HUES64 (cell line): Measurements from ENCODE around the gene NTNG1. TPM values are rescaled to one million over a fixed set of nuclear protein-coding genes. Genes with fewer than 3 reads are reported as not detected.
"Not testable (repeated sequence)": the region's sequence is repeated elsewhere in the genome, so short reads cannot be mapped to it uniquely, and the experiment has no call there.

ENCODE experiments used
- H3K27ac ChIP-seq: 2 replicates; pipeline ENCODE4 v1.7.0; 2013; ENCODE audit warnings: low read depth, low read length, inconsistent platforms
- H3K27me3 ChIP-seq: 2 replicates; pipeline ENCODE4 v1.6.1; 2013; ENCODE audit warnings: mild to moderate bottlenecking, low read length; ENCODE audit not compliant: insufficient read depth
- H3K36me3 ChIP-seq: 2 replicates; pipeline ENCODE4 v1.6.1; 2013; ENCODE audit warnings: mild to moderate bottlenecking, low read length; ENCODE audit not compliant: insufficient read depth
- H3K4me1 ChIP-seq: 2 replicates; pipeline ENCODE4 v1.6.1; 2013; ENCODE audit warnings: mild to moderate bottlenecking, low read length, moderate library complexity; ENCODE audit not compliant: insufficient read depth
- H3K4me3 ChIP-seq: 2 replicates; pipeline ENCODE4 v1.5.1; 2013; ENCODE audit warnings: mild to moderate bottlenecking, low read length, moderate library complexity
- H3K9ac ChIP-seq: 2 replicates; pipeline ENCODE4 v1.6.1; 2013; ENCODE audit warnings: mild to moderate bottlenecking, low read depth, low read length
- H3K9me3 ChIP-seq: 2 replicates; pipeline ENCODE4 v1.6.1; 2013; ENCODE audit warnings: low read depth, low read length; ENCODE audit not compliant: insufficient read depth
- WGBS: fragments of 150-250, 120-280 bp; methylation state at CpG from one replicate; pipeline ENCODE4 v1.1.7; 2013; ENCODE audit warnings: missing lambda C conversion rate; 5-methylcytosine and 5-hydroxymethylcytosine counted together
- polyA plus RNA-seq, 2 experiments: library from polyadenylated mRNA; stranded (reverse); fragments of 50-300 nt; gene quantifications; one replicate each; pipeline ENCODE4 v1.2.3, GENCODE V29; 2013

Gene NTNG1
- polyA plus RNA-seq (2013, experiment 1 of 2): 0.55 TPM
- polyA plus RNA-seq (2013, experiment 2 of 2): 0.89 TPM

DNA sequence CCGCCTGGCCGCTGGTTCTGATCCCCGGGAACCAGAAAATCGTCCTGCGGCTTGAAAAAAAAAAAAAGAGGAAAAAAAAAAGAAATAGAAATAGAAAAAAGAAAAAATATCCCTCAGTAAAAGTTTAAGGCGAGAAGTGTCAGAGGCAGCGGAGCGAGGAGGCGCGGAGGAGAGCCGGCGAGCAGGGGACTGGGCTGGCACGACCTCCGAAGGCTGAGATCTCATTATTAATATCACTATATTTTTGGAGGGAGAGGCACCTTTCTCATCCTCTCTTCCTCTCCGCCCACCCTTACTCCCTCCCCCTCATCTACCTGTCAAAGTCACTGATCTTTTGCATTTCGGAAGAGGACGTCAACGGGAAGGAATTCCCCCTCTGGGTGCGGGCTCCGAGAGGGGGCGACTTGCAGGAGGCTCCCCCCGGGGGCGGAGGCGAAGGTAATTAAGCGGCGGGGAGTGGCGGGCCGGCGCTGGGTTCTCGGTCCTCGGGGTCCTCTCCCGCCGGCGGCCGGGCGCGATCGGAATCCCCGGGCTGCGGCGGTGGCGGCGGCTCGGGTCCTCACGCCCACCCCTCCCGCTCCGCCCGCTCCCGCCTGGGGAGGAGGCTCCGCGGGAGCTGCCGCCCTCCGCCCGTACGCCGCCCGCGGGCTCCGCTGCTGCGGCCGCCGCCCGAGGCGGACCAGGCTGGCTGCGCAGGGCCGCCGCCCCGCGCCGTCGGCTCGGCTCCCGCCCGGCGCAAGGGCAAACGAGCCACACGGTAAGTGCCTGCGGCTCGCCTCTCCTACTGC is at the start of gene NTNG1:
TSS of gene NTNG1 (plus strand) at position 337 of the 788 bp plus-strand sequence.
- Histone ChIP-seq H3K9ac (peak within 1 kb of the TSS; percentile 28; the same call in 1 of the 2 replicates), H3K27me3 (peaks cover 27% of the 10 kb centered on the region), H3K4me3 (peak within 1 kb of the TSS; percentile 85), H3K27ac (peak within 1 kb of the TSS; percentile 67; the same call in 1 of the 2 replicates), H3K4me1 (peaks cover 30% of the 10 kb centered on the region), H3K36me3 (no peaks in the 10 kb centered on the region), H3K9me3 (no peaks in the 10 kb centered on the region)
- under 1% methylated on average over 70 of the region's 79 CpGs for WGBS

- H3K9me3 ChIP-seq: no peaks in the 10 kb centered on the region
- H3K27me3 ChIP-seq: no peaks in the 10 kb centered on the region
- no peak overlapping the region for H3K9ac ChIP-seq
- H3K4me1 ChIP-seq: no peaks in the 10 kb centered on the region
- H3K36me3 ChIP-seq: no peaks in the 10 kb centered on the region
- H3K4me3 ChIP-seq: no peak overlapping the region
- H3K27ac ChIP-seq: no peak overlapping the region
- WGBS: 100% methylated on average over 1 of the region's 1 CpG
Observed at GRCh38 chr1:107091418-107091817, 49.4 kb upstream of the NTNG1 start.

GRCh38 chr1:107093395-107093794 is 47.4 kb upstream of the NTNG1 start:
- H3K27me3 ChIP-seq, H3K9ac ChIP-seq, H3K27ac ChIP-seq, H3K9me3 ChIP-seq, H3K36me3 ChIP-seq, H3K4me3 ChIP-seq, H3K4me1 ChIP-seq: not testable (repeated sequence)
- 100% methylated on average over 1 of the region's 1 CpG for WGBS

DNA sequence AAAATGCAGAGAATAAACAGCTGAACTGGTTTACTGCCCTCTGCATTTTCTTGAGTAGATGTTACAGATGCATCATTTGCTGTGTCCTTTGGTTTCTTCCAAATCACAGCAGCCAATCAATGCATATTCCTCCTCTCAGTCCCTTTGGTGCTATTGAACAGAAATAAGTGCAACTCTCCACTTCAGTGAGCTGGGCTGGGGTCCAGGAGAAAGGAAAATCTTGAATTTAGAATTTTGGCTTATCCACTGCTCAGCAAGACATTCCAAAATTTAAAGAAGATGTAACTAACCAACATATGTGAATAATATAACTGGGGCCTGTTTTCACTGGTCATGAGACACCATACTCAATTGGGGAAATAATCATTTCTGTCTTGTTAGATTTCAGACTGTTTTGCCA is 45.2 kb upstream of the NTNG1 start:
- H3K27ac ChIP-seq: no peak overlapping the region
- H3K9ac ChIP-seq: no peak overlapping the region
- no peak overlapping the region for H3K4me3 ChIP-seq

DNA sequence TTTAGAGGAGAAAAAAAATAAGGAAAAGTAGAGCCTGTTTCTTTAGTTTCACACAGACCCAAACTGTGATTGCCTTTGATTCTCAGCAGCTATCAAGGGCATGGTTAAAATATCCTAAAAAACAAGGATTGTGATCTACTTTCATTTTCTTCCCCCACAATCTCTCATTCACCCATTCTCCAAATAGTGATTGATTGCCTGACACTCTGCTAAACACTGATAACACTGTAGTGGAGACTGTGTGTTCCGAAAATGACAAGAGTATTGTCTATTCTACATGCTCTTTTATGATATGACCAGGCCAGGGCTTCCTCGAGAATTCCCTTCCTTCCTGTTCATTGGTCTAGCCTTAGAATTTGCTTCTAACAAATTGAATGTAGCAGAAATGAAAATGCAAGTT is 44.1 kb upstream of the NTNG1 start:
- Histone ChIP-seq H3K4me3 (no peak overlapping the region), H3K27me3 (no peaks in the 10 kb centered on the region), H3K27ac (no peak overlapping the region), H3K9ac (no peak overlapping the region), H3K9me3 (no peaks in the 10 kb centered on the region), H3K36me3 (no peaks in the 10 kb centered on the region), H3K4me1 (no peaks in the 10 kb centered on the region)
- 94% methylated on average over 2 of the region's 2 CpGs for WGBS

More for the DNA sequence above, 45.2 kb upstream of the NTNG1 start:
- Histone ChIP-seq H3K9me3 (no peaks in the 10 kb centered on the region), H3K36me3 (no peaks in the 10 kb centered on the region), H3K4me1 (no peaks in the 10 kb centered on the region), H3K27me3 (no peaks in the 10 kb centered on the region)

DNA sequence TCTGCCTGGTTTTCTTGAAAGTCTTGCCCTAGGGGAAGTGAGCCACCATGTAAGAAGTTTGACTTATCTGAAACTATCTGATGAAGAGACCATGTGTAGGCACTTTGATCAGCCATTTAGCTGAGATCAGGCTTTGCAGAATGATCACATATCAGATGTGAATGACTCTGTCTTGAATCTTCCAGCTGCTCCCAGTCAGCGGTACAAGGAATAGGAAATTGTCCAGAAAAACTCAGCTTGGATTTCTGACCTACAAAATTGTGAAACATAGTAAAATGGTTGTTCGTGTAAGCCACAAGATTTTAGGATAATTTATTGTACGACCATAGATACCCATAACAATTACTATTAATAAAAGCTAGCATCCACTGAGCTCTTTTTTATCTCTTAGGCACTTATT is 41.9 kb upstream of the NTNG1 start:
- no peak overlapping the region for H3K4me3 ChIP-seq
- no peaks in the 10 kb centered on the region for H3K36me3 ChIP-seq
- no peak overlapping the region for H3K27ac ChIP-seq
- no peaks in the 10 kb centered on the region for H3K27me3 ChIP-seq
- WGBS: 96% methylated on average over 3 of the region's 3 CpGs
- no peaks in the 10 kb centered on the region for H3K9me3 ChIP-seq
- H3K4me1 ChIP-seq: no peaks in the 10 kb centered on the region
- no peak overlapping the region for H3K9ac ChIP-seq

DNA sequence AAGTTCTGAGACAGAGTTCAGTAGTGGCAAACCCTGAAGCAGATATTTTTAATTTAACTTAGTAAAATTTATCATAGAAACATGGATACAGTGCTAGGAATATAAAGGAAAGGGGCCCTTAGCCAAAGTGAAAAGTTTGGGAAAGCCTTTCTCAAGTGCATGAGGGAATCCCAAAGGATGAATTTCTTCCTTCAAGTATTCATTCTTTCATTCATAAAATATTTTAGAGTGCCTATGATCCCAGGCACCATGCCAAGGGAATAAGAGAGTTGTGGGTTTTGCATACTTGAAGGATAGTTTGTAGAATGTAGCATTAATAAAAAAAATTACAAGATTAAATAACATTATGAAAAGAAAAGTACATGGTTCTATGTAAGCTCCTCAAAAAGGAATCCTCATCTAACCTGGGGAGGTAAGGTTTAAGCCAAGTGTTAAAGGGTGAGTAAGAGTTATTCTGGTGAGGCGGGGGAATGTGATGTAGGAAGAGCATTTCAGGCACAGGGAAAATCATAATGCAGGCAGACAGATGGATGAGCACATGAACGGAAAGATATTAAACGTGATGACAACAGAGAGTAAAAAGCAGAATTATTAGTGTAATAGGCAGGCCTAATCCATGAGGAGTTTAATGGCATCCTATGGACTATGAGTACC is 40.4 kb upstream of the NTNG1 start:
- no peaks in the 10 kb centered on the region for H3K27me3 ChIP-seq
- no peak overlapping the region for H3K4me3 ChIP-seq
- H3K27ac ChIP-seq: no peak overlapping the region
- no peaks in the 10 kb centered on the region for H3K4me1 ChIP-seq
- WGBS: 95% methylated on average over 3 of the region's 3 CpGs
- no peaks in the 10 kb centered on the region for H3K9me3 ChIP-seq
- H3K9ac ChIP-seq: no peak overlapping the region
- no peaks in the 10 kb centered on the region for H3K36me3 ChIP-seq

GRCh38 chr1:107105914-107106313 is 34.9 kb upstream of the NTNG1 start:
- 90% methylated on average over 3 of the region's 3 CpGs for WGBS
- peaks cover 11% of the 10 kb centered on the region for H3K4me1 ChIP-seq
- no peaks in the 10 kb centered on the region for H3K9me3 ChIP-seq
- no peak overlapping the region for H3K4me3 ChIP-seq
- H3K27ac ChIP-seq: no peak overlapping the region
- H3K36me3 ChIP-seq: no peaks in the 10 kb centered on the region
- H3K9ac ChIP-seq: no peak overlapping the region
- H3K27me3 ChIP-seq: no peaks in the 10 kb centered on the region

- no peak overlapping the region for H3K4me3 ChIP-seq
- H3K27me3 ChIP-seq: no peaks in the 10 kb centered on the region
- H3K9me3 ChIP-seq: no peaks in the 10 kb centered on the region
- H3K27ac ChIP-seq: no peak overlapping the region
- H3K9ac ChIP-seq: no peak overlapping the region
- WGBS: 91% methylated on average over 4 of the region's 4 CpGs
- H3K4me1 ChIP-seq: peaks cover 11% of the 10 kb centered on the region
- no peaks in the 10 kb centered on the region for H3K36me3 ChIP-seq
Observed at GRCh38 chr1:107110326-107110725, 30.5 kb upstream of the NTNG1 start.

DNA sequence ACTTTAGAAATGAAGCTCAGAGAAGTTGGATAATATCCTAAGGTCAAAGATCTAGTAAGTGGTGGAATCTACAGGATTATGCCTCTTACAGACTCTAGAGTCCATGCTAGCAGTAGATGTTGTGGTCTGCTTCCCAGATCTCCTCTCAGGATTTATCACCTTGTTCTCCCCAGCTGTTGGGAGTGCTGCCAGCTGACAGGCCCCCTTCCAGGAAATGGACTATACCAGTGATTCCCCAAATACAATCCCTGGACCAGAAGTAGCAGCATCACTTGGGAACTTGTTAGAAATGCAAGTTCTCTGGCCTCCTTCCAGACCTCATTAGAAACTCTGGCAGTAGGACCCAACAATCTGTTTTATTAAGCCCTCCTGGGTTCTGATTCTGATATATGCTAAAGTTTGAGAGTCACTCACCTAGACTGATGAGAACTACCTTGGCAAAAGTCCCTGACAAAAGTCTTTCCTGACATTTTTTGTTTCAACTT is 24.5 kb upstream of the NTNG1 start:
- H3K4me1 ChIP-seq: no peaks in the 10 kb centered on the region

DNA sequence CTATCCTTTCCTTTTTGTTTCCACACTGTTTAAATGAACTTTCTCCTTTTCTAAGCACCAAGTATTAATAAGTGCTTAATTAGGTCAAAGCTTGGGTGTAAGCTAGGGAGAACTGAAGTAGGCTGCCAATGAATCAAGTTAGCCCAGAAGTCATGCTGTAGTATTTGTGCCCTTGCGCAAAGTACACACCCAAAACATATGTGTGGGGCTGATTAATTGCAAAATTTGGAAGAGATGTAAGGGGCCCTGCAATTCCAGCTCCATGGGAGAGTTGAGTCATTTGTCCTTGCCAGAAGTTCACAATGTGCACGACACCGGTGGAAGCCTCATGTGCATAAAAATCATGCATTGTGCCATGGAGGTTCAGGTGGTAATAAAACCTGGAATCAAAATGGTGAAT is 18.6 kb upstream of the NTNG1 start:
- Histone ChIP-seq H3K36me3 (no peaks in the 10 kb centered on the region), H3K4me1 (no peaks in the 10 kb centered on the region), H3K27ac (no peak overlapping the region), H3K4me3 (no peak overlapping the region), H3K27me3 (no peaks in the 10 kb centered on the region), H3K9me3 (no peaks in the 10 kb centered on the region), H3K9ac (no peak overlapping the region)
- WGBS: 90% methylated on average over 3 of the region's 3 CpGs

More for the DNA sequence above, 24.5 kb upstream of the NTNG1 start:
- Histone ChIP-seq H3K27ac (no peak overlapping the region), H3K9me3 (no peaks in the 10 kb centered on the region), H3K27me3 (no peaks in the 10 kb centered on the region), H3K9ac (no peak overlapping the region), H3K36me3 (no peaks in the 10 kb centered on the region), H3K4me3 (no peak overlapping the region)
